HEK293T (cell line): ENCODE data around the gene AAR2.

Experiments used
- CTCF ChIA-PET: fragments of 350-600 bp; formaldehyde crosslinking; extraction: SDS; loops from one replicate; lab custom pipeline; 2021; ENCODE audit warnings: antibody characterized with exemption, inconsistent platforms; lab: Yijun Ruan, JAX
- POLR2A ChIA-PET: fragments of 350-600 bp; formaldehyde crosslinking; extraction: SDS; loops from one replicate; lab custom pipeline; 2020; ENCODE audit warnings: antibody characterized with exemption, inconsistent platforms; lab: Yijun Ruan, JAX
- DNase-seq: peaks from one replicate; pipeline ENCODE4 v3.0.0; 2012; ENCODE audit warnings: mixed read lengths; ENCODE audit errors: extremely low spot score
- ARNT ChIP-seq: fragments of 450-650 bp; IDR thresholded peaks from 2 replicates; pipeline ENCODE4 v1.6.1; 2017; ENCODE audit warnings: mild to moderate bottlenecking
- BHLHE40 ChIP-seq: fragments of 450-650 bp; IDR thresholded peaks from 2 replicates; pipeline ENCODE4 v1.6.1; 2016; ENCODE audit warnings: mild to moderate bottlenecking, moderate library complexity, borderline replicate concordance
- CTBP1 ChIP-seq: fragments of 450-650 bp; IDR thresholded peaks from 2 replicates; pipeline ENCODE4 v1.6.1; 2016; ENCODE audit warnings: borderline replicate concordance
- ELF4 ChIP-seq: fragments of 450-650 bp; IDR thresholded peaks from 2 replicates; pipeline ENCODE4 v1.6.1; 2017; ENCODE audit warnings: antibody characterized with exemption
- FOXA1 ChIP-seq: fragments of 450-650 bp; IDR thresholded peaks from 2 replicates; pipeline ENCODE4 v1.6.1; 2016; ENCODE audit warnings: mild to moderate bottlenecking
- FOXK2 ChIP-seq: fragments of 450-650 bp; IDR thresholded peaks from 2 replicates; pipeline ENCODE4 v1.6.1; 2016; ENCODE audit warnings: mild to moderate bottlenecking
- FOXM1 ChIP-seq: fragments of 450-650 bp; IDR thresholded peaks from 2 replicates; pipeline ENCODE4 v1.6.1; 2017; ENCODE audit warnings: mild to moderate bottlenecking, borderline replicate concordance
- HDGF ChIP-seq: fragments of 450-650 bp; IDR thresholded peaks from 2 replicates; pipeline ENCODE4 v1.6.1; 2017; ENCODE audit warnings: antibody characterized with exemption, borderline replicate concordance
- L3MBTL2 ChIP-seq: fragments of 450-650 bp; conservative IDR thresholded peaks from 2 replicates; pipeline ENCODE4 v1.6.1; 2016; ENCODE audit warnings: mild to moderate bottlenecking
- LEF1 ChIP-seq: fragments of 450-650 bp; IDR thresholded peaks from 2 replicates; pipeline ENCODE4 v1.6.1; 2017; ENCODE audit warnings: mild to moderate bottlenecking, borderline replicate concordance
- NFRKB ChIP-seq: fragments of 450-650 bp; IDR thresholded peaks from 2 replicates; pipeline ENCODE4 v1.6.1; 2016; ENCODE audit warnings: mild to moderate bottlenecking, moderate library complexity
- SP1 ChIP-seq: fragments of 450-650 bp; IDR thresholded peaks from 2 replicates; pipeline ENCODE4 v1.6.1; 2017
- SUZ12 ChIP-seq: fragments of 450-650 bp; IDR thresholded peaks from 2 replicates; pipeline ENCODE4 v1.6.1; 2016; ENCODE audit warnings: mild to moderate bottlenecking
- TARDBP ChIP-seq: fragments of 450-650 bp; IDR thresholded peaks from 2 replicates; pipeline ENCODE4 v1.6.1; 2016
- ZNF384 ChIP-seq: fragments of 450-650 bp; IDR thresholded peaks from 2 replicates; pipeline ENCODE4 v1.6.1; 2016
- TF ChIP-seq, protein P1 (sequence below): fragments of 450-650 bp; IDR thresholded peaks from 2 replicates; pipeline ENCODE4 v1.6.1; 2016

AAR2 gene

DNA sequence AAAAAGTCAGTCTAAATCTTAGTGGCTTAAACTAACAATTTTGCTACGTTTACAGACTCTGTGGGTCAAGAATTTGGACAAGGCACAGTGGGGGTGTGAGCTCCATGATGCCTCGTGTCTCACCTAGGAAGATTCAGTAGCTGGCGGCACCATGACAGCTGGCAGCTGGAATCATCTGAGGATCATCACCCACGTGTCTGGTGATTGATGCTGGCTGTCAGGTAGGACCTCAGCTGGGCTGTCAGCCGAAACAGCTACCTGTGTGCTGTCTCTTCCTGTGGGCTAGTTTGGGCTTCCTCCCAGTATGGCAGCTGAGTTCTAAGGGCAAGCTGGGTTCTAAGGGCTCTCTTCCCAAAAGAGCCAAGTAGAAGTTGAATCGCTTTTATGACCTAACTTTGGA is 43.5 kb downstream of the AAR2 start:
- ChIA-PET POLR2A (no interaction called here), CTCF (interaction anchor here (0.7 kb wide), 1 partner anchor 67 kb away, joined by 3 read pairs; no protein-coding TSS in a partner anchor)
- DNase-seq, result no peak
- TF ChIP-seq SP1, result no peak
- no peak for TF ChIP-seq BHLHE40
- no peak for TF ChIP-seq FOXK2
- no peak for TF ChIP-seq HDGF
- no peak for TF ChIP-seq FOXM1
- no peak for TF ChIP-seq ZNF384
- no peak for TF ChIP-seq NFRKB
- TF ChIP-seq CTBP1, result no peak
- no peak for TF ChIP-seq TARDBP
- no peak for TF ChIP-seq L3MBTL2
- TF ChIP-seq ELF4, result no peak
- TF ChIP-seq LEF1, result no peak
- TF ChIP-seq, protein P1, sequence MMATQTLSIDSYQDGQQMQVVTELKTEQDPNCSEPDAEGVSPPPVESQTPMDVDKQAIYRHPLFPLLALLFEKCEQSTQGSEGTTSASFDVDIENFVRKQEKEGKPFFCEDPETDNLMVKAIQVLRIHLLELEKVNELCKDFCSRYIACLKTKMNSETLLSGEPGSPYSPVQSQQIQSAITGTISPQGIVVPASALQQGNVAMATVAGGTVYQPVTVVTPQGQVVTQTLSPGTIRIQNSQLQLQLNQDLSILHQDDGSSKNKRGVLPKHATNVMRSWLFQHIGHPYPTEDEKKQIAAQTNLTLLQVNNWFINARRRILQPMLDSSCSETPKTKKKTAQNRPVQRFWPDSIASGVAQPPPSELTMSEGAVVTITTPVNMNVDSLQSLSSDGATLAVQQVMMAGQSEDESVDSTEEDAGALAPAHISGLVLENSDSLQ, result no peak

DNA sequence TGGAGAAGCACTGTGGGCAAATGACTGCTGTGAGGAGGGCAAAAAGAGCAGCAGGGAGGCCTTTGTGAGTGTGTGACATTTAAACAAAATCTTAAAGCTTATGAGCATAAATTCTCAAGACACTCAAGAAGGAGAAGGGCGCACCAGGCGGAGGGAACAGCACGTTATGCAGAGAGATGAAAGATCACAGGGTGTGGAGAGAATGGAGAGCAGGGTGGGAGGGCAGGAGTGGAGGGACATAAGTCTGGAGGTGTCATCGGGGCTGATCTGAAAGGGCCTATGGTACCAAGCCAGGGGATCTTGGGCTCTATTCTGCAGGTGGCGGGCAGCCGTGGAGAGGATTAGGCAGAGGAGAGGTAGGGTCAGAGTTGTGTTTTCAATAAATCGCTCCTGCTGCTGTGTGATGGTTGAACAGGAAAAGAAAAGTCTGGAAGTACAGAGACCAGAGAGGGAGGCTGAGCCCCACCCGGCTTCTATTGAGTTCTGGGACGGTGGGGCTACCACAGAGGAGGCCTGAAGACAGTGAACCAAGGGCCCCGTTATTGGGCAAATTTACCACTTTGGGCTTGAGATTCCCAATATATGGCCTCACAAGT is 45.6 kb downstream of the AAR2 start:
- POLR2A ChIA-PET, result no interaction called here
- CTCF ChIA-PET, result interaction anchor here (0.9 kb wide), 1 partner anchor 10 kb away, joined by 3 read pairs; no protein-coding TSS in a partner anchor
- no peak for TF ChIP-seq ELF4
- no peak for TF ChIP-seq SP1
- TF ChIP-seq LEF1, result no peak
- TF ChIP-seq BHLHE40, result no peak
- TF ChIP-seq, protein P1, result no peak
- no peak for TF ChIP-seq FOXA1
- no peak for TF ChIP-seq ZNF384
- TF ChIP-seq TARDBP, result no peak
- no peak for TF ChIP-seq FOXM1
- TF ChIP-seq NFRKB, result no peak
- no peak for TF ChIP-seq SUZ12
- no peak for TF ChIP-seq CTBP1
- TF ChIP-seq FOXK2, result no peak
- no peak for TF ChIP-seq ARNT
- TF ChIP-seq HDGF, result no peak
- DNase-seq, result no peak

DNA sequence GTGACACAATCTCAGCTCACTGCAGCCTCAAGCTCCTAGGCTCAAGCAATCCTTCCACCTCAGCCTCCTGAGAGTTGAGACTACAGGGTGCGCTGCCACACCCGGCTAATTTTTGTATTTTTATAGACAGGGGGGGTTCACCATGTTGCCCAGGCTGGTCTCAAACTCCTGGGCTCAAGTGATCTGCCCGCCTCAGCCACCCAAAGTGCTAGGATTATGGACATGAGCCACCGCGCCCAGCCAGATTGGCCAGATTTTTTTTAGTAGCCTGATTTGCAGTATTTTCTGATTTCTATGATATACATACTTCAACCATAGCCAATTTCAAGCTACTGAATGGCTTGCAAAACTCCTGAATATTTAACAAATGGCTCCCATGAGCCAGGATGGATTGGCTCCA is 48.5 kb downstream of the AAR2 start:
- ChIA-PET POLR2A (no interaction called here), CTCF (no interaction called here)
- no peak for TF ChIP-seq SP1
- no peak for TF ChIP-seq L3MBTL2
- no peak for TF ChIP-seq TARDBP
- TF ChIP-seq BHLHE40, result no peak
- TF ChIP-seq FOXM1, result no peak
- no peak for TF ChIP-seq HDGF
- TF ChIP-seq ELF4, result no peak
- TF ChIP-seq SUZ12, result no peak
- no peak for TF ChIP-seq FOXK2
- no peak for TF ChIP-seq ARNT
- no peak for TF ChIP-seq ZNF384
- no peak for TF ChIP-seq FOXA1
- no peak for TF ChIP-seq LEF1
- no peak for TF ChIP-seq CTBP1
- TF ChIP-seq NFRKB, result no peak
- TF ChIP-seq, protein P1, result no peak
- DNase-seq, result no peak

DNA sequence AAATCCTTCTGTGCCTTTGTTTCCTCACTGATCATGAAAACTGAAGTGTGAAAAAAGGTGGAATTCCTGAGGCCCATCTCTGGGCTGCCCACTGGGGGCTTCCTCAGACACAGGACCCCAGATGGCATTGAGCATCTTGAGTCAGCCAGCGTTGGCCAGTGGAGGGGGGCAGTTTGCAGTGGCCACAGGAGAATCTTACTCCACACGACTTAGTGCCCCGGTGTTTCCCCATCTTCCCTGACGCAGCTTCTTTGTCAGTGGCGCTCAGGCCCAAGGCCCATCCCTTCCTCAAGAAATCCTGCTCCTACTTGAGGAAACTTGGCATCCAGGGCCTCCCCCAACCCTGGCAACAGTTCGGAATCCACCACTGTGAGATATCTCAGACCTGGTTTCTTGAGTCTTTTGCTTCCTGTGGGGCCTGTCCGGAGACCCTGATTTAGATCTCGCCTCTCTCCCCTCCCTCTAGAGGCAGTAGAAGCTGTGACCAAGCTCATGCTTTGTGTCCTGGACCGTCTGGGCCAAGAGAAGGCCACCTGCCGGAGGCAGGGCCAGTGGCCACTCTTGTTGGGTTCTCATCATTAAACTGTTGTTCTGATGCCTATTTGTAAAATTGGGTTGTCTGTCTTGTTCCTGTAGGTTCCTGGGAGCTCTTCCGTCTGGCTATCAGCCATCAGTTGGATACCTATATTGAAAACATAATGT is 49.6 kb downstream of the AAR2 start:
- TF ChIP-seq NFRKB (no peak), ZNF384 (no peak), BHLHE40 (no peak), FOXA1 (no peak), ELF4 (no peak), SP1 (no peak), FOXK2 (no peak)
- CTCF ChIA-PET, result no interaction called here
- POLR2A ChIA-PET, result no interaction called here
- no peak for DNase-seq

DNA sequence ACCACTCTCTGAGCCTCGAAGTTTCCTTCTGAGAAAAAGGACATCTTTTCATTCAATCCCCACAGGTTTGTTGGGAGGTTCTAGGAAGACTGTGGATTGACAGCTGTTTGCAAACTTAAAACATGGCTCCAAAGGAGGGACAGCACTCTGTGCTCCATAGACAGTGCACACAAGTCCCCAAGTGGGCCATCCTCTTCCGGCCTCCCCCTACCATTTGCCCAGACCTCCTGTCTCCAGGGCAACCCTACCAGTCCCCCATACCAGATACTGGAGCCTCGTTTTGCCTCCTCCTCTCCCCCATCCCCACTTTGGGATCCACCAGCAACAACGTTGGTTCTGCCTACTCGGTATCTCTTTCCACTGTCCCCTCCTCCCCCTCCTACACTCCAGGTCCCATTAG is 61.4 kb downstream of the AAR2 start:
- no peak for TF ChIP-seq FOXM1
- no peak for TF ChIP-seq FOXA1
- no peak for TF ChIP-seq NFRKB
- no peak for TF ChIP-seq ZNF384
- no peak for TF ChIP-seq CTBP1
- no peak for TF ChIP-seq SUZ12
- TF ChIP-seq L3MBTL2, result no peak
- TF ChIP-seq FOXK2, result no peak
- TF ChIP-seq TARDBP, result no peak
- TF ChIP-seq ELF4, result no peak
- no peak for TF ChIP-seq SP1
- no peak for TF ChIP-seq BHLHE40
- TF ChIP-seq HDGF, result no peak
- TF ChIP-seq ARNT, result no peak
- TF ChIP-seq LEF1, result no peak
- TF ChIP-seq, protein P1, result no peak
- DNase-seq, result no peak
- CTCF ChIA-PET, result no interaction called here
- POLR2A ChIA-PET, result no interaction called here

DNA sequence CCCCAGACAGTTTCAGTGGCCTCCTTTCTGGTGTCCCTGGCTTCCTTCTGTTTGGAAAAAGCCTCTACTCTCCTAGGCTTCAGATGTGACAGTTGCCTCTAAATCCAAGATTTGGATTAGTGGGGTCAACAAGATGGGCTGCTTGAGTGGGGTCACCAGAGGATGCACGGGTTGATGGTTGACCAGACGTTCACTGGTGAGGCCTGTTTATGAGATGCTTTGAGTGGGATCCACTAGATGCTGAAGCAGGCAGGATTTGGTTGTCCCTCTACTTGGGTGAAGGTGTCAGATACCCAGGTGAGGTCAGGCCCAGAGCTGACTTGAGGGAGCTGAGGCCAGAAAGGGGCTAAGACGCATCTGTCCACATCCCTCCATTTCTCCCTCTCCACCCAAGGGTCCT is 61.8 kb downstream of the AAR2 start:
- DNase-seq, result no peak
- ChIA-PET CTCF (no interaction called here), POLR2A (no interaction called here)
- TF ChIP-seq SP1, result no peak
- TF ChIP-seq L3MBTL2, result no peak
- no peak for TF ChIP-seq LEF1
- TF ChIP-seq, protein P1, result no peak
- TF ChIP-seq TARDBP, result no peak
- TF ChIP-seq HDGF, result no peak
- TF ChIP-seq FOXM1, result no peak
- TF ChIP-seq CTBP1, result no peak
- TF ChIP-seq SUZ12, result no peak
